Amniotic stem cell (primary cell): Measurements from ENCODE around the gene ARL13B.

Experiments
- DNase-seq: peaks from one replicate; lab custom pipeline; 2025; lab: John Stamatoyannopoulos, UW

The ARL13B gene

DNA sequence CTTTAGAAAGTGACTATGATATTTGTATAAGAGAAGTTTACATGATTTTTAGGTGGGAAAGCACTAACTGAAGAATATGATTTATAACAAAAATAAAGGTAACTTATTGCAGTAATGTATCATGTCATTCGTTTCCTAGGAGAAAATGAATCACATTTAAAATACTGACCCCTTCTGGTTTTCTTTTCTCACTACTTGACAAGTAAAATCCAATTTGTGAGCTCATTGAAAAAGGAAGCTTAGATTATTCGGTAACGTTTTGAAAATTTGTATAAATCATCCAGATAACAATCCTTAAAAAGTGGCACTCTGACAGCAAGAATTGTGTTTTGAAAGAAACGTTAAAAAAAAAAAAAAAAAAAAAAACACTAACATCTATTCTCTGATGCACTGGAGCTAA lies 121.9 kb downstream of the ARL13B start:
- no peak for DNase-seq
